ENCODE data around the gene HOXC4.

- TF ChIP-seq POLR2AphosphoS5 (IDR thresholded peaks at IDR 0.05) (no peak), POLR2A (IDR thresholded peaks at IDR 0.05) (no peak)
Measured at GRCh38 chr12:54031480-54031879, 22.2 kb upstream of the HOXC4 start.
